ENCODE data around the gene B9D1.

B9D1 gene

DNA sequence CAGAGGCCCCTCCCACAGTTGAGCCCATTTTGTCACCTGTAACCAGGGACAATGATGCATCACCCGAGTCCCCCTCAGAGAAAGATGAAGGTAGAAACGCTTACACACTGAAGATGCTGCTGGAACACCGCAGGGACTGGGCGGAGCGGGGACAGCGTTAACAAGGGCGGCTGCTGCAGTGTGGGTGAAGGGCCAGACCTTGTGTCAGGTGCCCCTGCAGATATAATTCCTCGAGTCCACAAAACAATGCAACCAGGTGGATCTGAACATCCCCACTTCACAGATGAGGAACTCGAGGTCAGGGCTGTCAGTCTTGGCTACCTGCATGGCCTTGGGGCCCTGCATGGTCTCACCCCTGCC is 9.5 kb upstream of the B9D1 start:
- no peak overlapping the region for H3K27ac ChIP-seq
- H3K4me1 ChIP-seq, result peaks cover 0 to 30% (median 12%) of the 10 kb centered on the region in 4 donors
- no peak overlapping the region for H3K4me3 ChIP-seq
- H3K36me3 ChIP-seq, result no peaks in the 10 kb centered on the region
- no peaks in the 10 kb centered on the region for H3K27me3 ChIP-seq
- no peak for DNase-seq
- TF ChIP-seq, protein P1, sequence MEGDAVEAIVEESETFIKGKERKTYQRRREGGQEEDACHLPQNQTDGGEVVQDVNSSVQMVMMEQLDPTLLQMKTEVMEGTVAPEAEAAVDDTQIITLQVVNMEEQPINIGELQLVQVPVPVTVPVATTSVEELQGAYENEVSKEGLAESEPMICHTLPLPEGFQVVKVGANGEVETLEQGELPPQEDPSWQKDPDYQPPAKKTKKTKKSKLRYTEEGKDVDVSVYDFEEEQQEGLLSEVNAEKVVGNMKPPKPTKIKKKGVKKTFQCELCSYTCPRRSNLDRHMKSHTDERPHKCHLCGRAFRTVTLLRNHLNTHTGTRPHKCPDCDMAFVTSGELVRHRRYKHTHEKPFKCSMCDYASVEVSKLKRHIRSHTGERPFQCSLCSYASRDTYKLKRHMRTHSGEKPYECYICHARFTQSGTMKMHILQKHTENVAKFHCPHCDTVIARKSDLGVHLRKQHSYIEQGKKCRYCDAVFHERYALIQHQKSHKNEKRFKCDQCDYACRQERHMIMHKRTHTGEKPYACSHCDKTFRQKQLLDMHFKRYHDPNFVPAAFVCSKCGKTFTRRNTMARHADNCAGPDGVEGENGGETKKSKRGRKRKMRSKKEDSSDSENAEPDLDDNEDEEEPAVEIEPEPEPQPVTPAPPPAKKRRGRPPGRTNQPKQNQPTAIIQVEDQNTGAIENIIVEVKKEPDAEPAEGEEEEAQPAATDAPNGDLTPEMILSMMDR (IDR thresholded peaks at IDR 0.05), result no peak
- no peaks in the 10 kb centered on the region for H3K9me3 ChIP-seq
- intact Hi-C loops (cut with DNase I; ENCODE audit: low total_unique reads), result no loop called here

DNA sequence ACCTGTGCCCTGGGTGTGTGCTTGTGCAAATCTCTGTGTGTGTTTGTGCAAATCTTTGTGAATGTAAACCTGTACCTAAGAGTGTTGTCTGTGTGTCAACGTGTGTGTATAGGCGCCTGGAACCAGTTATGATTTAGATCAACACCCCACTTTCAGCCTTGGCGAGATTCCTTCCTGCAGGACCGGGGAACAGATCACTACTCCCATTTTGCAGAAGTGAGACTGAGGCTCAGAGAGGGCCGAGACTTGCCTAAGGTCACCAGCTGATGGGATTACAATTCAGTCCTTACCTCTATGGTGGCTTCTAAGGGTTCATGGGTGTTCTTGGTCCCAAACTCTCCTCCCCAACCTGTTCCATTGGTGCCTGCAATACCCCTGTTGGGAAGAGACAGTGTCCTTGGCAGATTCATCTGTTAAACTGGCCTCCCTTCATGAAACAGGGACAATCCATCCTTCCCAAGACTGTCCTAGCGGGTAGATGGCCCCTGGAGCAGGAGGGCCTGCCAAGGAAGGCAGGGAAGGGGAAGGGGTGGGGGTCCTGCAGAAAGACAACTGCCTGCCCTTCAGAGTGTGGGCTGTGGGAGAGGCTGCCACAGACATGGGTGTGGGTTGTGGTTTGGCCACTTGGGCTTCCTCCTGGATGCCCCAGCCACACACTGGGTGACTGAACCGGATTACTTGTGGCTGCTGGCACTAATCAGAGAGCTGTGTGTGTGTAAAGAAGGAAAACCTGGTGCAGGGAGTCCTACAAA is 8.9 kb upstream of the B9D1 start:
- peak in 1 of 2 donors; percentile 2 for DNase-seq
- H3K36me3 ChIP-seq, result no peaks in the 10 kb centered on the region

DNA sequence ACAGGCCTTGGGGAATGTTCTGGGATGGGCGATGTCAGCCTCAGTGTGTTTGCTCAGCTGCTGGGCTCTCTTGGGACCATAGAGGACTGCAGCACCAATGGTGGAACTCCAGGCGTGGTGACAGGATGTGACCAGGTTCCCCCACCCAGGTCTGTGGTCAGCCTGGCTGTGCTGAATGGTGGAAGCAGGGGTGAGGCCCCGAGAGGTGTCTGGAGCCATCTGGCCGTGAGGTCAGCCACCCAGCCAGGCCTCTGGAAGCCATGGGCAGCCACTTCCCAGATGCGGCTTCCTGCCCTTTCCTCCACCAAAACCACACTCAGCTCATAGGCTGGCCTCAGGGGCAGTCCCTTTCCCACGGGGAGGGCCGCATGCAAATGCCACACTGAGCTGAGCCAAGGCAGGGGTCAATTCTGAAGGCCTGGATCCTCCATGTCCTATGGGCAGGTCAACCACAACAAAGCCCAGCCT is 8.0 kb upstream of the B9D1 start:
- intact Hi-C loops (cut with DNase I; ENCODE audit: low total_unique reads), result no loop called here
- H3K4me1 ChIP-seq, result peaks cover 0 to 27% (median 9%) of the 10 kb centered on the region in 4 donors
- H3K27me3 ChIP-seq, result no peaks in the 10 kb centered on the region
- TF ChIP-seq, protein P1 (IDR thresholded peaks at IDR 0.05), result no peak
- peak overlapping the region in 1 of 2 donors; percentile 22 for H3K27ac ChIP-seq
- H3K36me3 ChIP-seq, result no peaks in the 10 kb centered on the region
- no peaks in the 10 kb centered on the region for H3K9me3 ChIP-seq
- DNase-seq, result peak in 1 of 2 donors; percentile 28
- no peak overlapping the region for H3K4me3 ChIP-seq

More for the DNA sequence above, 8.9 kb upstream of the B9D1 start:
- TF ChIP-seq, protein P1 (IDR thresholded peaks at IDR 0.05), result no peak
- no peaks in the 10 kb centered on the region for H3K9me3 ChIP-seq
- H3K4me3 ChIP-seq, result no peak overlapping the region
- intact Hi-C loops (cut with DNase I; ENCODE audit: low total_unique reads), result no loop called here
- no peak overlapping the region for H3K27ac ChIP-seq
- peaks cover 0 to 27% (median 9%) of the 10 kb centered on the region in 4 donors for H3K4me1 ChIP-seq
- no peaks in the 10 kb centered on the region for H3K27me3 ChIP-seq

DNA sequence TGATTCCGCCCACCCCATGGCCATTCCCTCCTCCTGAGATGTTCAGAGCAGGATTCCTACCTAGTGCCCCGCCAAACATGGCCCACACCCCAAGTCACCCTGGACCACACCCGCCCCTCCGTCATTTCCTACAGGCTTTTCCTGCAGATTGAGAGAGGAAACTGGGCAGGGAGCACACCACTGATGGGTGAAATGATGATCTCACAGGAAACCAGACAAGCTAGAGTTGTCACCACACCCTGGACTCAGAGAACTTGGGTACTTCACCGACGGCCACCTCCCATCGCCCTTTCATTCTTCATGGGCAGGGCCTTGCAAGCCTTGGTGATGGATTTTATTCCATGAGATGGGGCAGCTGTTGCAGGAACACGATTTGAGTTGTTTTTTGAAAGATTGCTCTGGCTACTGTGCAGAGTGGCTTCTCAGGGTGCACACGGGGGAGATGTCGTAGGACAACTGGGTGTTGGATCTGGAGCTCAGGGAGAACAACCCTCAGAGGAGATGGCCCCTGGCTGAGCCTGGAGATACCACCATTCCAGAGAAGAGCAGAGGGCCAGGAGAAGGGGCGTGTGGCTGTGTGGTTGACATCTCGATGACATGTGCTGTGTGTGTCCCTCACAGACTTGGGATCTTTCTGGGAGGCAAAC is 7.4 kb upstream of the B9D1 start:
- TF ChIP-seq, protein P1 (IDR thresholded peaks at IDR 0.05), result no peak
- intact Hi-C loops (cut with DNase I; ENCODE audit: low total_unique reads), result loop anchor here (10.0 kb wide), 1 partner anchor 45 kb away; the partner anchor contains the start of gene RNF112
- Histone ChIP-seq H3K4me3 (no peak overlapping the region), H3K36me3 (no peaks in the 10 kb centered on the region), H3K9me3 (no peaks in the 10 kb centered on the region), H3K27ac (peak overlapping the region in 1 of 2 donors; percentile 22), H3K4me1 (peaks cover 0 to 27% (median 9%) of the 10 kb centered on the region in 4 donors), H3K27me3 (no peaks in the 10 kb centered on the region)
- DNase-seq, result peak in 1 of 2 donors; percentile 22

DNA sequence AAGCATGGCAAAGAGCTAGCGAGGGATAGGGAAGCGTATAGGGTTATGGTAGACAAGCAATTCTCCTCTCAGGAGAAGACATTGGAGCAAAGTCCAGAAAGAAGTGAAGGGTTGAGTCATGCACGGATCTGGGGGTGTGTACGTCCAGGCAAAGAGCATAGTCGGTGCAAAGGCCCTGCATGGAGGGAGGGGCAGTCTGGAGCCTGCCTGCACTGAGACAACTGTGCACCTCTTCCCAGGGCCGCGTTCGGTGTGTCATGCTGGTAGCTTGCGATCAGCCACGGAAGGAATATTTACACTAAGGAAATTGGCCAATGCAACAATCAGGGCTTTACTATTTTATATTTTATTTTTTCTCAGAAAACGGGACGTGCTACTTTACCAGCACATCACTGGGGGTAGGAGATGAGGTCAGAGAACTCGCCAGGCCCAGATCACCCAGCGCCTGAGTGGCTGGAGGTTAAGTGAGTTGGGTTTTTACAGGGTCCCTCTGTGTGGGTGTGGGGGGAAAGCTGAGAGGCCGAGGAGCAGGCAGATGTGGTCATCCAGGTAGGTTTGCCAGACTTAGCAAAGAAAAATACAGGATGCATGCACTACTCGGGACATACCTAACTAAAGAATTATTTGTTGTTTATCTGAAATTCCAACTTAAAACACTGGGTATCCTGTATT is 6.7 kb upstream of the B9D1 start:
- H3K36me3 ChIP-seq, result no peaks in the 10 kb centered on the region
- intact Hi-C loops (cut with DNase I; ENCODE audit: low total_unique reads), result loop anchor here (10.0 kb wide), 1 partner anchor 46 kb away; the partner anchor contains the start of gene RNF112
- no peak overlapping the region for H3K4me3 ChIP-seq
- H3K9me3 ChIP-seq, result no peaks in the 10 kb centered on the region
- H3K4me1 ChIP-seq, result peaks cover 0 to 27% (median 12%) of the 10 kb centered on the region in 4 donors
- no peaks in the 10 kb centered on the region for H3K27me3 ChIP-seq
- TF ChIP-seq, protein P1 (IDR thresholded peaks at IDR 0.05), result no peak
- DNase-seq, result peak in 1 of 2 donors; percentile 15
- H3K27ac ChIP-seq, result peak overlapping the region in 1 of 2 donors; percentile 66

Data from tibial artery (tissue), 4 donors.